ENCODE data around the gene ACTA2. TPM values are rescaled to one million over a fixed set of nuclear protein-coding genes. Genes with fewer than 3 reads are reported as not detected.

ACTA2 gene
- total and polyA plus RNA-seq, 7 donors: 39.6 to 73.1 (median 56.6) TPM

- H3K4me1 ChIP-seq: peaks cover 7% of the 10 kb centered on the region
- H3K9me3 ChIP-seq: no peaks in the 10 kb centered on the region
- H3K4me3 ChIP-seq: no peak overlapping the region
- H3K27ac ChIP-seq: no peak overlapping the region
- no peak for DNase-seq
- intact Hi-C loops (cut with DNase I): no loop called here
- H3K36me3 ChIP-seq (ENCODE audit: insufficient read depth in 1 of 2, low read depth in 1 of 2): no peaks in the 10 kb centered on the region
- ATAC-seq: no peak
- TF ChIP-seq, protein P1, sequence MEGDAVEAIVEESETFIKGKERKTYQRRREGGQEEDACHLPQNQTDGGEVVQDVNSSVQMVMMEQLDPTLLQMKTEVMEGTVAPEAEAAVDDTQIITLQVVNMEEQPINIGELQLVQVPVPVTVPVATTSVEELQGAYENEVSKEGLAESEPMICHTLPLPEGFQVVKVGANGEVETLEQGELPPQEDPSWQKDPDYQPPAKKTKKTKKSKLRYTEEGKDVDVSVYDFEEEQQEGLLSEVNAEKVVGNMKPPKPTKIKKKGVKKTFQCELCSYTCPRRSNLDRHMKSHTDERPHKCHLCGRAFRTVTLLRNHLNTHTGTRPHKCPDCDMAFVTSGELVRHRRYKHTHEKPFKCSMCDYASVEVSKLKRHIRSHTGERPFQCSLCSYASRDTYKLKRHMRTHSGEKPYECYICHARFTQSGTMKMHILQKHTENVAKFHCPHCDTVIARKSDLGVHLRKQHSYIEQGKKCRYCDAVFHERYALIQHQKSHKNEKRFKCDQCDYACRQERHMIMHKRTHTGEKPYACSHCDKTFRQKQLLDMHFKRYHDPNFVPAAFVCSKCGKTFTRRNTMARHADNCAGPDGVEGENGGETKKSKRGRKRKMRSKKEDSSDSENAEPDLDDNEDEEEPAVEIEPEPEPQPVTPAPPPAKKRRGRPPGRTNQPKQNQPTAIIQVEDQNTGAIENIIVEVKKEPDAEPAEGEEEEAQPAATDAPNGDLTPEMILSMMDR (IDR thresholded peaks at IDR 0.05): no peak
- 79 to 95% (median 86%) methylated on average over 1 of the region's 1 CpG for WGBS, 3 donors
- H3K27me3 ChIP-seq (ENCODE audit: insufficient read depth in 3 of 3, low read length in 2 of 3): no peaks in the 10 kb centered on the region
These were observed 44.4 kb upstream of the ACTA2 start for GRCh38 chr10:88996927-88997326.

- no peaks in the 10 kb centered on the region for H3K36me3 ChIP-seq (ENCODE audit: insufficient read depth in 1 of 2, low read depth in 1 of 2)
- no peaks in the 10 kb centered on the region for H3K9me3 ChIP-seq
- intact Hi-C loops (cut with DNase I): no loop called here
- H3K27me3 ChIP-seq (ENCODE audit: insufficient read depth in 3 of 3, low read length in 2 of 3): no peaks in the 10 kb centered on the region
- no peak for ATAC-seq
- H3K4me1 ChIP-seq: peaks cover 7% of the 10 kb centered on the region
- H3K27ac ChIP-seq: no peak overlapping the region
- TF ChIP-seq, protein P1 (IDR thresholded peaks at IDR 0.05): no peak
- WGBS, 3 donors: 62 to 94% (median 68%) methylated on average over 7 of the region's 7 CpGs
- H3K4me3 ChIP-seq: no peak overlapping the region
- DNase-seq: no peak
These were observed 42.7 kb upstream of the ACTA2 start for GRCh38 chr10:88995156-88995876.

DNA sequence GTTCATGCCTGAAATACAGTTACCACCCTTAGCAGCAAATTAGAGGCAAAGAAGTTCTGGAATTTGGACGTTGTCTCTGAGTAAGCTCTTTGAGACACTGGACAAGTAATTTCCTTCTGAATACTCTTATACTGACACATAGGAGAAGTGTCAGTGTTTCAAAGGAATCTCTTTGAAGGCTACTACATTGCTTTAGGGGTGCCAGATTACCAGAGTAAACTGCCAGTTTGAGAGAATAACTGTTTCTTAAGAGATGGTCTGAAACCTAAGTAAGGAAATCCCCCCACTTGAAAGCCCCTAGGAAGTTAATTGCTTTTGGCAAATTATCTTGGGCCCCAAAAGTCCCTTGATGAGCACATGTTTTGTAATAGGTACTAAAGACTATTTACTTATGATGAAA is 41.4 kb upstream of the ACTA2 start:
- H3K4me1 ChIP-seq: peaks cover 4% of the 10 kb centered on the region

DNA sequence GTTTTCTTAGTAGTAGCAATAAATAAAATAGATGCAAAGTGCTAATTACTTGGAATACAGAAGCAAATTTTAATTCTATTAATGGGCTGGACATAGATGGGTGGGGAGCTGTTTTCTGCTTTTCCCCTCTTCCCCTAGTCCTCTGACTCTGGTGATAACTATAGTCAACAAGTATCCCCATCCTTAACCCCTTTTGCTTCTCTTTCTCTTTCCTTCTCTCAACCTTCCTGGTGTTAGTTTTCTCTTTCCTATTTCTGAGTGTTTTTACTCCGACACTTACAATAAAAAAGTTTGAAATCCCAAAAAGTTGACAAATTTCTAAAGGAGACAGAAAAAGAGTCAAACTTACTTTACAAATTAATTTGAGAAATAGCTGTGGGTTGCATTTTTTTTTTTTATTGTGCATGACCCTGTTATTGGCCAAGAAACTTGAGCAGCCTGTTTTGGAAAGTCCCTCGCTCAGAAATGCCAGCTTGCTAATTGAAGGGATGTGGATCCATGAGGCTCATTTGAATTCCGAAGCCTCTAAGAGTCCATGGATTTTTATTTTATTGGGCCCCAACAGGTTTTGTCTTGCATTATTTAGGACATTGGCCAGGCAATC is 40.5 kb upstream of the ACTA2 start:
- Histone ChIP-seq H3K36me3 (ENCODE audit: insufficient read depth in 1 of 2, low read depth in 1 of 2) (no peaks in the 10 kb centered on the region), H3K9me3 (no peaks in the 10 kb centered on the region), H3K27ac (peak overlapping the region; percentile 6), H3K27me3 (ENCODE audit: insufficient read depth in 3 of 3, low read length in 2 of 3) (no peaks in the 10 kb centered on the region), H3K4me1 (peaks cover 4% of the 10 kb centered on the region), H3K4me3 (peak overlapping the region; percentile 92)
- DNase-seq (no peak), ATAC-seq (no peak)
- WGBS, 3 donors: 40 to 50% (median 43%) methylated on average over 3 of the region's 3 CpGs
- TF ChIP-seq, protein P1 (IDR thresholded peaks at IDR 0.05): no peak
- intact Hi-C loops (cut with DNase I): no loop called here

More for the DNA sequence above, 41.4 kb upstream of the ACTA2 start:
- TF ChIP-seq, protein P1 (IDR thresholded peaks at IDR 0.05): no peak
- Histone ChIP-seq H3K4me3 (peak overlapping the region; percentile 92), H3K36me3 (ENCODE audit: insufficient read depth in 1 of 2, low read depth in 1 of 2) (no peaks in the 10 kb centered on the region), H3K27me3 (ENCODE audit: insufficient read depth in 3 of 3, low read length in 2 of 3) (no peaks in the 10 kb centered on the region), H3K9me3 (no peaks in the 10 kb centered on the region), H3K27ac (no peak overlapping the region)
- 20 to 62% (median 26%) methylated on average over 1 of the region's 1 CpG for WGBS, 3 donors
- DNase-seq (no peak), ATAC-seq (no peak)
- intact Hi-C loops (cut with DNase I): no loop called here
